Activated naive CD8-positive, alpha-beta T cell treated with anti-CD3 and anti-CD28 coated beads, Interleukin-2, amount 50 U/mL, for 24 hours (primary cell): ENCODE data around the gene DENND1A.
"Not testable (repeated sequence)": the region's sequence is repeated elsewhere in the genome, so short reads cannot be mapped to it uniquely, and the experiment has no call there.

Experiments used
- ATAC-seq: fragments of 150-1000 bp; cut with Tn5 transposase; one replicate; pipeline ENCODE4 v1.10.0; 2021
- DNase-seq: peaks from one replicate; pipeline ENCODE4 v3.0.0; 2021
- H3K27ac Mint-ChIP-seq: one replicate; pipeline ENCODE4 v1.8.0; 2021; ENCODE audit warnings: mild to moderate bottlenecking, mixed read lengths
- H3K27me3 Mint-ChIP-seq: one replicate; pipeline ENCODE4 v1.8.0; 2021; ENCODE audit warnings: mixed read lengths
- H3K36me3 Mint-ChIP-seq: one replicate; pipeline ENCODE4 v1.8.0; 2021; ENCODE audit warnings: low read depth, mixed read lengths
- H3K4me1 Mint-ChIP-seq: one replicate; pipeline ENCODE4 v1.8.0; 2021; ENCODE audit warnings: mixed read lengths
- H3K4me3 Mint-ChIP-seq: one replicate; pipeline ENCODE4 v1.8.0; 2021; ENCODE audit warnings: mild to moderate bottlenecking, moderate library complexity, mixed read lengths
- H3K9me3 Mint-ChIP-seq: one replicate; pipeline ENCODE4 v1.8.0; 2021; ENCODE audit warnings: mixed read lengths

Gene DENND1A

GRCh38 chr9:123957731-123958130 lies 27.8 kb upstream of the DENND1A start:
- DNase-seq (no peak), ATAC-seq (peak; percentile 62)
- Mint-ChIP-seq H3K27ac (no peak overlapping the region), H3K4me3 (no peak overlapping the region), H3K9me3 (no peaks in the 10 kb centered on the region), H3K4me1 (peaks cover 20% of the 10 kb centered on the region), H3K36me3 (no peaks in the 10 kb centered on the region), H3K27me3 (peaks cover 31% of the 10 kb centered on the region)

- H3K27me3 Mint-ChIP-seq, result peaks cover 32% of the 10 kb centered on the region
Observed at GRCh38 chr9:123957168-123957721, 27.3 kb upstream of the DENND1A start.

GRCh38 chr9:123955637-123956036 lies 25.7 kb upstream of the DENND1A start:
- Mint-ChIP-seq H3K9me3 (no peaks in the 10 kb centered on the region), H3K4me3 (no peak overlapping the region), H3K27ac (no peak overlapping the region), H3K27me3 (peaks cover 24% of the 10 kb centered on the region), H3K36me3 (no peaks in the 10 kb centered on the region), H3K4me1 (peaks cover 20% of the 10 kb centered on the region)
- ATAC-seq, result no peak
- no peak for DNase-seq

More at GRCh38 chr9:123957168-123957721, 27.3 kb upstream of the DENND1A start:
- Mint-ChIP-seq H3K4me1 (peaks cover 20% of the 10 kb centered on the region), H3K27ac (no peak overlapping the region), H3K4me3 (no peak overlapping the region), H3K36me3 (no peaks in the 10 kb centered on the region), H3K9me3 (no peaks in the 10 kb centered on the region)
- DNase-seq (no peak), ATAC-seq (no peak)

GRCh38 chr9:123954518-123955280 lies 24.8 kb upstream of the DENND1A start:
- peaks cover 20% of the 10 kb centered on the region for H3K4me1 Mint-ChIP-seq
- peaks cover 21% of the 10 kb centered on the region for H3K27me3 Mint-ChIP-seq
- DNase-seq (no peak), ATAC-seq (no peak)
- H3K36me3 Mint-ChIP-seq, result no peaks in the 10 kb centered on the region
- H3K4me3 Mint-ChIP-seq, result no peak overlapping the region
- no peaks in the 10 kb centered on the region for H3K9me3 Mint-ChIP-seq
- no peak overlapping the region for H3K27ac Mint-ChIP-seq

- Mint-ChIP-seq H3K27ac (no peak overlapping the region), H3K4me3 (no peak overlapping the region), H3K27me3 (peaks cover 11% of the 10 kb centered on the region), H3K9me3 (no peaks in the 10 kb centered on the region), H3K4me1 (peaks cover 17% of the 10 kb centered on the region), H3K36me3 (no peaks in the 10 kb centered on the region)
- DNase-seq, result no peak
- ATAC-seq, result no peak
Observed at GRCh38 chr9:123952641-123953495, 22.9 kb upstream of the DENND1A start.

GRCh38 chr9:123948286-123948685 lies 18.4 kb upstream of the DENND1A start:
- DNase-seq, result no peak
- no peak overlapping the region for H3K27ac Mint-ChIP-seq
- peaks cover 4% of the 10 kb centered on the region for H3K27me3 Mint-ChIP-seq
- no peaks in the 10 kb centered on the region for H3K36me3 Mint-ChIP-seq
- no peaks in the 10 kb centered on the region for H3K9me3 Mint-ChIP-seq
- no peak for ATAC-seq
- no peak overlapping the region for H3K4me3 Mint-ChIP-seq
- peaks cover 5% of the 10 kb centered on the region for H3K4me1 Mint-ChIP-seq

- no peak overlapping the region for H3K27ac Mint-ChIP-seq
- H3K36me3 Mint-ChIP-seq, result no peaks in the 10 kb centered on the region
- H3K9me3 Mint-ChIP-seq, result no peaks in the 10 kb centered on the region
- peaks cover 2% of the 10 kb centered on the region for H3K27me3 Mint-ChIP-seq
- DNase-seq, result no peak
- no peak overlapping the region for H3K4me3 Mint-ChIP-seq
- H3K4me1 Mint-ChIP-seq, result no peaks in the 10 kb centered on the region
- ATAC-seq, result no peak
Observed at GRCh38 chr9:123947326-123947725, 17.4 kb upstream of the DENND1A start.

- ATAC-seq, result no peak
- Mint-ChIP-seq H3K27ac (no peak overlapping the region), H3K4me3 (no peak overlapping the region)
Observed at GRCh38 chr9:123946101-123946821, 16.3 kb upstream of the DENND1A start.

GRCh38 chr9:123945532-123945931 lies 15.6 kb upstream of the DENND1A start:
- Mint-ChIP-seq H3K36me3 (no peaks in the 10 kb centered on the region), H3K4me3 (no peak overlapping the region)
- no peak for ATAC-seq

More at GRCh38 chr9:123946101-123946821, 16.3 kb upstream of the DENND1A start:
- H3K36me3 Mint-ChIP-seq, result no peaks in the 10 kb centered on the region
- DNase-seq, result no peak
- no peaks in the 10 kb centered on the region for H3K9me3 Mint-ChIP-seq
- H3K4me1 Mint-ChIP-seq, result peaks cover under 1% of the 10 kb centered on the region
- no peaks in the 10 kb centered on the region for H3K27me3 Mint-ChIP-seq

GRCh38 chr9:123944464-123944863 lies 14.5 kb upstream of the DENND1A start:
- H3K27me3 Mint-ChIP-seq, H3K36me3 Mint-ChIP-seq, ATAC-seq, H3K27ac Mint-ChIP-seq, H3K4me3 Mint-ChIP-seq, H3K9me3 Mint-ChIP-seq, DNase-seq, H3K4me1 Mint-ChIP-seq: not testable (repeated sequence)

More at GRCh38 chr9:123945532-123945931, 15.6 kb upstream of the DENND1A start:
- peaks cover 2% of the 10 kb centered on the region for H3K4me1 Mint-ChIP-seq
- no peak for DNase-seq
- H3K27me3 Mint-ChIP-seq, result no peaks in the 10 kb centered on the region
- H3K27ac Mint-ChIP-seq, result no peak overlapping the region
- H3K9me3 Mint-ChIP-seq, result no peaks in the 10 kb centered on the region

- H3K9me3 Mint-ChIP-seq, result no peaks in the 10 kb centered on the region
- no peak overlapping the region for H3K27ac Mint-ChIP-seq
- no peaks in the 10 kb centered on the region for H3K27me3 Mint-ChIP-seq
- no peak for DNase-seq
- no peaks in the 10 kb centered on the region for H3K36me3 Mint-ChIP-seq
- ATAC-seq, result no peak
- no peak overlapping the region for H3K4me3 Mint-ChIP-seq
- peaks cover 2% of the 10 kb centered on the region for H3K4me1 Mint-ChIP-seq
Observed at GRCh38 chr9:123943671-123944070, 13.7 kb upstream of the DENND1A start.

GRCh38 chr9:123942542-123942941 lies 12.6 kb upstream of the DENND1A start:
- Mint-ChIP-seq H3K36me3 (no peaks in the 10 kb centered on the region), H3K27me3 (no peaks in the 10 kb centered on the region), H3K4me3 (no peak overlapping the region), H3K9me3 (no peaks in the 10 kb centered on the region), H3K4me1 (peaks cover 2% of the 10 kb centered on the region), H3K27ac (no peak overlapping the region)
- ATAC-seq (no peak), DNase-seq (no peak)

- ATAC-seq (no peak), DNase-seq (no peak)
- Mint-ChIP-seq H3K9me3 (peaks cover 3% of the 10 kb centered on the region), H3K27me3 (peaks cover 2% of the 10 kb centered on the region), H3K36me3 (no peaks in the 10 kb centered on the region), H3K27ac (no peak overlapping the region), H3K4me3 (no peak overlapping the region), H3K4me1 (peaks cover 2% of the 10 kb centered on the region)
Observed at GRCh38 chr9:123941524-123942070, 11.7 kb upstream of the DENND1A start.
